Panc1 (cell line): ENCODE measurements around the gene HMGA1. TPM values are rescaled to one million over a fixed set of nuclear protein-coding genes. Genes with fewer than 3 reads are reported as not detected.
A peak's percentile ranks its signal among the peaks of the same experiment; 100 is the strongest.

ENCODE experiments used
- ATAC-seq: fragments of 200-7000 bp; cut with Tn5 transposase; 2 replicates; pipeline ENCODE4 v1.9.1; 2020; ENCODE audit warnings: mild to moderate bottlenecking, moderate library complexity
- BruUV-seq: library from RNA; stranded (reverse); fragments of 400-500 nt; replicated peaks from 2 replicates; lab custom pipeline; 2021; lab: Mats Ljungman, UMichigan
- CTCF ChIA-PET: fragments of 300-600 bp; sonication (Branson Sonifier 250); formaldehyde crosslinking; loops from one replicate; lab custom pipeline; 2022; ENCODE audit warnings: antibody characterized with exemption; lab: Charles Lee
- POLR2A ChIA-PET: fragments of 300-600 bp; sonication (Branson Sonifier 250); formaldehyde crosslinking; loops from one replicate; lab custom pipeline; 2022; ENCODE audit warnings: antibody characterized with exemption; lab: Charles Lee
- DNase-seq: peaks from one replicate; pipeline ENCODE4 v3.0.0-alpha.2; 2010; ENCODE audit warnings: low read depth, low spot score
- H3K27ac ChIP-seq: 2 replicates; pipeline ENCODE4 v1.5.1; 2011; ENCODE audit warnings: mild to moderate bottlenecking, low read length, inconsistent platforms
- H3K27me3 ChIP-seq: fragments of 200-500 bp; sonication (Bioruptor generic); 2 replicates; pipeline ENCODE4 v1.6.0; 2014; ENCODE audit warnings: low read length, inconsistent platforms; ENCODE audit not compliant: control insufficient read depth, insufficient read depth
- H3K36me3 ChIP-seq: fragments of 200-500 bp; sonication (Bioruptor generic); 2 replicates; pipeline ENCODE4 v1.5.1; 2014; ENCODE audit warnings: inconsistent platforms, mild to moderate bottlenecking, low read length, moderate library complexity; ENCODE audit not compliant: control insufficient read depth, insufficient read depth
- H3K4me1 ChIP-seq: 2 replicates; pipeline ENCODE4 v1.5.1; 2011; ENCODE audit warnings: inconsistent platforms, mild to moderate bottlenecking, low read length, moderate library complexity; ENCODE audit not compliant: control insufficient read depth, insufficient read depth
- H3K4me3 ChIP-seq, 2 experiments: 2 replicates each; pipeline ENCODE4 v1.5.1; 2011 to 2012; ENCODE audit warnings: low read depth in 2 of 2, low read length in 2 of 2, mild to moderate bottlenecking in 2 of 2, inconsistent platforms in 1 of 2, moderate library complexity in 1 of 2
- H3K9me3 ChIP-seq: fragments of 200-500 bp; sonication (Bioruptor generic); 2 replicates; pipeline ENCODE4 v1.5.1; 2014; ENCODE audit warnings: low read depth, mild to moderate bottlenecking, inconsistent platforms, low read length, moderate library complexity; ENCODE audit not compliant: control insufficient read depth, insufficient read depth
- POLR2AphosphoS5 ChIP-seq: IDR thresholded peaks from 2 replicates; pipeline ENCODE4 v1.6.1; 2012; ENCODE audit warnings: mild to moderate bottlenecking, low read depth, low read length, moderate library complexity
- SIN3A ChIP-seq: IDR thresholded peaks from 2 replicates; pipeline ENCODE4 v1.6.1; 2012; ENCODE audit warnings: low read depth, mild to moderate bottlenecking, low read length, moderate library complexity, borderline replicate concordance; ENCODE audit not compliant: insufficient read depth
- TCF7L2 ChIP-seq: IDR thresholded peaks from 2 replicates; pipeline ENCODE4 v1.6.1; 2011; ENCODE audit warnings: mild to moderate bottlenecking, low read depth, low read length, inconsistent platforms
- in situ Hi-C: cut with HindIII; loops from 2 replicates; pipeline ENCODE4 v1.10.0; 2016; ENCODE audit warnings: low sequenced_read_pairs, low pct_unique_long_range_greater_than_20kb
- intact Hi-C: fragments of 100-400 bp; cut with micrococcal nuclease; formaldehyde crosslinking; loops from one replicate; pipeline ENCODE4 v1.10.0; 2022; ENCODE audit not compliant: unreplicated experiment
- total RNA-seq: library from RNA; stranded (reverse); gene quantifications from one replicate; pipeline ENCODE4 v1.2.1, GENCODE V29; 2021; ENCODE audit not compliant: unreplicated experiment
- TF ChIP-seq, protein P1 (sequence below): fragments of 450-650 bp; IDR thresholded peaks from 2 replicates; pipeline ENCODE4 v1.5.1; 2017; ENCODE audit warnings: mild to moderate bottlenecking
- TF ChIP-seq, protein P2 (sequence below), 2 experiments: IDR thresholded peaks; 2 replicates each; pipeline ENCODE4 v1.6.1; 2011 to 2012; ENCODE audit warnings: low read depth in 2 of 2, control low read depth in 1 of 2, low read length in 1 of 2, mild to moderate bottlenecking in 1 of 2, moderate library complexity in 1 of 2; ENCODE audit not compliant: insufficient read depth in 1 of 2

The HMGA1 gene
- total RNA-seq, 1 experiment from 2014 or later: 444 TPM

DNA sequence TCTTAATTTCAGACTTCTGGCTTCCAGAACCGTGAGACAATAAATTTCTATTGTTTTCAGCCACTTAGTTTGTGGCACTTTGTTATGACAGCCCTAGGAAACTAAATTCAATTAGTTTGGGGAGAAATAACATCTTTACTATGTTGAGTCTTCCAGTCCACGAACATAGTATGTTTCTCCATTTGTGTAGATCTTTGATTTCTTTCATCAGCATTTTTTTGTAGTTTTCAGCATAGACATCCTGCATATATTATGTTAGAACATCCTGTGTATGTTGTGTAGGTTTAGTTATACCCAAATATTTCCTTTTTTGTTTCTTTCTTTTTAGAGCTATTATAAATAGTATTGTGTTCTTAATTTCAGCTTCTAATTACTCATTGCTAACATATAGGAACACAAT lies 18.0 kb upstream of the HMGA1 start:
- no peaks in the 10 kb centered on the region for H3K9me3 ChIP-seq
- ChIA-PET CTCF (no interaction called here), POLR2A (interaction anchor here (0.6 kb wide), 2 partner anchors 18 to 26 kb away, joined by 9 to 19 read pairs; partner anchors contain the start of gene HMGA1)

DNA sequence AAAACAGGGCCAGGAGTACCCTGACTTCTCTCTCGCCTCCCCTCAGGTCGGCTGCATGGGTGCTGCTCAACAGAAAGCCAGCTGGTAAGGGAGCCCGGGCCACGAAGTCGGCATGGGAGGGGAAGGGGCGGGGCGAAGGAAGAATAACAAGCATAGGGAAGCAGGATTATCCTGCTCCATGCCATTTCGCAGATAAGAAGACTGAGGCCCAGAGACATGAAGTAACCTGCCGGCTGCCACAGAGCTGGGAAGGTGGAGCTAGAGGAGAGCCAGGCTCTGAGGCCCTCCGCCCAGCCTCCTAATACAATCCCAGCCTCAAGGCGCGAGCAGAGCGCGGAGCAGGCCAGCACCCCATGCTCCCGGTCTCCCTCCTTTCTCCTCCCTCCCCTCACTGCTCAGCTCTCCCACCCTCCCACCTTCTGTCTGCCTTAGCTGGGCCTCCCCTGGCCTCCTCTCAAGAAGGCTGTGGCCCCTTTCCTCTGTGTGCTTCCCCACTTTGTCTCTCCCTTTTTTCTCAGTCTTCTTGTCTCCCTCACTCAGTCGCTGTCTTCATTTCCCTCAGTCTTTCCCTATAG lies 13.2 kb upstream of the HMGA1 start:
- BruUV-seq: no TSS peak
- DNase-seq (no peak), ATAC-seq (peak; percentile 56)
- CTCF ChIA-PET: interaction anchor here (0.6 to 1.0 kb wide), 2 partner anchors 13 to 28 kb away, joined by 3 read pairs; partner anchors contain the start of gene HMGA1
- intact Hi-C loops: no loop called here
- in situ Hi-C loops: no loop called here
- H3K36me3 ChIP-seq: no peaks in the 10 kb centered on the region
- no peak for TF ChIP-seq POLR2AphosphoS5
- TF ChIP-seq SIN3A: no peak
- TF ChIP-seq, protein P1, sequence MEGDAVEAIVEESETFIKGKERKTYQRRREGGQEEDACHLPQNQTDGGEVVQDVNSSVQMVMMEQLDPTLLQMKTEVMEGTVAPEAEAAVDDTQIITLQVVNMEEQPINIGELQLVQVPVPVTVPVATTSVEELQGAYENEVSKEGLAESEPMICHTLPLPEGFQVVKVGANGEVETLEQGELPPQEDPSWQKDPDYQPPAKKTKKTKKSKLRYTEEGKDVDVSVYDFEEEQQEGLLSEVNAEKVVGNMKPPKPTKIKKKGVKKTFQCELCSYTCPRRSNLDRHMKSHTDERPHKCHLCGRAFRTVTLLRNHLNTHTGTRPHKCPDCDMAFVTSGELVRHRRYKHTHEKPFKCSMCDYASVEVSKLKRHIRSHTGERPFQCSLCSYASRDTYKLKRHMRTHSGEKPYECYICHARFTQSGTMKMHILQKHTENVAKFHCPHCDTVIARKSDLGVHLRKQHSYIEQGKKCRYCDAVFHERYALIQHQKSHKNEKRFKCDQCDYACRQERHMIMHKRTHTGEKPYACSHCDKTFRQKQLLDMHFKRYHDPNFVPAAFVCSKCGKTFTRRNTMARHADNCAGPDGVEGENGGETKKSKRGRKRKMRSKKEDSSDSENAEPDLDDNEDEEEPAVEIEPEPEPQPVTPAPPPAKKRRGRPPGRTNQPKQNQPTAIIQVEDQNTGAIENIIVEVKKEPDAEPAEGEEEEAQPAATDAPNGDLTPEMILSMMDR: no peak
- no peak for TF ChIP-seq TCF7L2
- TF ChIP-seq, protein P2, sequence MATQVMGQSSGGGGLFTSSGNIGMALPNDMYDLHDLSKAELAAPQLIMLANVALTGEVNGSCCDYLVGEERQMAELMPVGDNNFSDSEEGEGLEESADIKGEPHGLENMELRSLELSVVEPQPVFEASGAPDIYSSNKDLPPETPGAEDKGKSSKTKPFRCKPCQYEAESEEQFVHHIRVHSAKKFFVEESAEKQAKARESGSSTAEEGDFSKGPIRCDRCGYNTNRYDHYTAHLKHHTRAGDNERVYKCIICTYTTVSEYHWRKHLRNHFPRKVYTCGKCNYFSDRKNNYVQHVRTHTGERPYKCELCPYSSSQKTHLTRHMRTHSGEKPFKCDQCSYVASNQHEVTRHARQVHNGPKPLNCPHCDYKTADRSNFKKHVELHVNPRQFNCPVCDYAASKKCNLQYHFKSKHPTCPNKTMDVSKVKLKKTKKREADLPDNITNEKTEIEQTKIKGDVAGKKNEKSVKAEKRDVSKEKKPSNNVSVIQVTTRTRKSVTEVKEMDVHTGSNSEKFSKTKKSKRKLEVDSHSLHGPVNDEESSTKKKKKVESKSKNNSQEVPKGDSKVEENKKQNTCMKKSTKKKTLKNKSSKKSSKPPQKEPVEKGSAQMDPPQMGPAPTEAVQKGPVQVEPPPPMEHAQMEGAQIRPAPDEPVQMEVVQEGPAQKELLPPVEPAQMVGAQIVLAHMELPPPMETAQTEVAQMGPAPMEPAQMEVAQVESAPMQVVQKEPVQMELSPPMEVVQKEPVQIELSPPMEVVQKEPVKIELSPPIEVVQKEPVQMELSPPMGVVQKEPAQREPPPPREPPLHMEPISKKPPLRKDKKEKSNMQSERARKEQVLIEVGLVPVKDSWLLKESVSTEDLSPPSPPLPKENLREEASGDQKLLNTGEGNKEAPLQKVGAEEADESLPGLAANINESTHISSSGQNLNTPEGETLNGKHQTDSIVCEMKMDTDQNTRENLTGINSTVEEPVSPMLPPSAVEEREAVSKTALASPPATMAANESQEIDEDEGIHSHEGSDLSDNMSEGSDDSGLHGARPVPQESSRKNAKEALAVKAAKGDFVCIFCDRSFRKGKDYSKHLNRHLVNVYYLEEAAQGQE (IDR thresholded peaks at IDR 0.05; ENCODE audit: insufficient read depth in 1 of 2, low read depth in 2 of 2, low read length in 1 of 2): no peak
- peaks cover 25% of the 10 kb centered on the region for H3K4me1 ChIP-seq
- peak overlapping the region; percentile 92 for H3K27ac ChIP-seq
- POLR2A ChIA-PET: interaction anchor here (0.6 kb wide), 2 partner anchors 13 to 16 kb away, joined by 3 to 9 read pairs; partner anchors contain the start of gene HMGA1
- peak overlapping the region; percentile 12 to 34; a peak in 3 of 4 replicates for H3K4me3 ChIP-seq
- H3K9me3 ChIP-seq: no peaks in the 10 kb centered on the region
- H3K27me3 ChIP-seq: no peaks in the 10 kb centered on the region

More for the DNA sequence above, 18.0 kb upstream of the HMGA1 start:
- Histone ChIP-seq H3K36me3 (no peaks in the 10 kb centered on the region), H3K4me3 (no peak overlapping the region), H3K4me1 (peaks cover 8% of the 10 kb centered on the region), H3K27me3 (no peaks in the 10 kb centered on the region), H3K27ac (no peak overlapping the region)
- no peak for DNase-seq
- TF ChIP-seq, protein P1: no peak
- TF ChIP-seq SIN3A (no peak), TCF7L2 (no peak), POLR2AphosphoS5 (no peak)
- TF ChIP-seq, protein P2 (IDR thresholded peaks at IDR 0.05; ENCODE audit: insufficient read depth in 1 of 2, low read depth in 2 of 2, low read length in 1 of 2): no peak
- in situ Hi-C loops (no loop called here), intact Hi-C loops (no loop called here)
- no TSS peak for BruUV-seq
- ATAC-seq: no peak
